ENCODE measurements around the gene JAG1.
"Not testable (repeated sequence)": the region's sequence is repeated elsewhere in the genome, so short reads cannot be mapped to it uniquely, and the experiment has no call there.

The JAG1 gene

GRCh38 chr20:10616212-10616611 is 57.6 kb downstream of the JAG1 start:
- H3K27me3 ChIP-seq (ENCODE audit: control insufficient read depth, insufficient read depth, low read length): no peaks in the 10 kb centered on the region
- H3K4me1 ChIP-seq (ENCODE audit: control insufficient read depth, insufficient read depth, low read length): peaks cover 10% of the 10 kb centered on the region
- H3K4me3 ChIP-seq (ENCODE audit: low read length): no peak overlapping the region
- H3K9me3 ChIP-seq (replicated peaks; ENCODE audit: low read length): no peaks in the 10 kb centered on the region
- H3K9ac ChIP-seq (ENCODE audit: low read depth, low read length): no peak overlapping the region
- H3K4me2 ChIP-seq (ENCODE audit: low read length): no peak overlapping the region
- no peaks in the 10 kb centered on the region for H3K36me3 ChIP-seq (ENCODE audit: insufficient read depth, low read length)

DNA sequence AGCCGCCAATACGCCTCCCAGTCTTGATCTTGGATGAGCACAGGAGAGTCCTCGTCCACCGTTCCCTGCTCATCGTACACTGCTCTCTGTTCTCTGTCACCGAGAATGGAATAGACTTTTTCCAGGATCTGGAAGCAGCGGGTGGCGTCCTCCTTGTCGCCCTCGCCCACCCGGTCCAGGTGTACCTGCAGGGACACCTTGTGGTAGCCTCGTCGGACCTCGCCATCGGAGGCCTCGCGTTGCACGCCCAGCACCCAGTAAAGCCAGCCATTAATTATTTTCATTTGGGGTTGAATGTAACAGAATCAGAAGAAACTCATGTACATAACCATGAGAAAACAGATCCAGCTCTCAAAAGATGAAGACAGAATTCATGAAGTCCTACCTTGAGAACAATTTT is 59.9 kb downstream of the JAG1 start:
- Histone ChIP-seq H3K4me3 (ENCODE audit: low read length) (no peak overlapping the region), H3K27me3 (ENCODE audit: control insufficient read depth, insufficient read depth, low read length) (no peaks in the 10 kb centered on the region), H3K9ac (ENCODE audit: low read depth, low read length) (no peak overlapping the region), H3K36me3 (ENCODE audit: insufficient read depth, low read length) (no peaks in the 10 kb centered on the region), H3K9me3 (replicated peaks; ENCODE audit: low read length) (no peaks in the 10 kb centered on the region), H3K4me1 (ENCODE audit: control insufficient read depth, insufficient read depth, low read length) (peaks cover 17% of the 10 kb centered on the region), H3K4me2 (ENCODE audit: low read length) (no peak overlapping the region)

- not testable (repeated sequence) for H3K9me3 ChIP-seq (replicated peaks; ENCODE audit: low read length); H3K27me3 ChIP-seq (ENCODE audit: control insufficient read depth, insufficient read depth, low read length); H3K36me3 ChIP-seq (ENCODE audit: insufficient read depth, low read length); H3K9ac ChIP-seq (ENCODE audit: low read depth, low read length); H3K4me2 ChIP-seq (ENCODE audit: low read length); H3K4me3 ChIP-seq (ENCODE audit: low read length)
- H3K4me1 ChIP-seq (ENCODE audit: control insufficient read depth, insufficient read depth, low read length): peaks cover 18% of the 10 kb centered on the region
These were observed 60.4 kb downstream of the JAG1 start for GRCh38 chr20:10613426-10613825.

- Histone ChIP-seq H3K9ac (ENCODE audit: low read depth, low read length) (no peak overlapping the region), H3K4me2 (ENCODE audit: low read length) (no peak overlapping the region), H3K4me1 (ENCODE audit: control insufficient read depth, insufficient read depth, low read length) (peaks cover 18% of the 10 kb centered on the region), H3K27me3 (ENCODE audit: control insufficient read depth, insufficient read depth, low read length) (no peaks in the 10 kb centered on the region), H3K9me3 (replicated peaks; ENCODE audit: low read length) (no peaks in the 10 kb centered on the region), H3K4me3 (ENCODE audit: low read length) (no peak overlapping the region), H3K36me3 (ENCODE audit: insufficient read depth, low read length) (no peaks in the 10 kb centered on the region)
These were observed 62.4 kb downstream of the JAG1 start for GRCh38 chr20:10611357-10611756.

DNA sequence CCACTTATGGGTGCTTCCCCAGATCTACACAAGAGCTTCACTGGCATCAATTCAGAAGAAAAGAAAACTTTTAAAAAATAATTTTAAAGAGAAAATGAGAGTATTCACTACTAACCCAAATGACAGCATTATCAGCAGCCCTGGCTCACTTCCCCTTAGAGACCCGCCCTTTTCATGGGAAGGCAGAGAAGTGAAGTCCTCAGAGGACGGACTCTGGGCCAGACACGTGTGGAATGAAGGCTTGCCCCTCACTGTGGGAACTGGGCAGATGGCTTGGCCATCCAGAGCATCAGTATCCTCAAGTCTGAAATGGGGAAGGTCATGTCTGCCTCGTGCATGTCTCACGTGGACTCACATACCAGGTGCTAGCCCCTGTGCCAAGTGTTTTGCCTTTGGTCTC is 63.5 kb downstream of the JAG1 start:
- Histone ChIP-seq H3K36me3 (ENCODE audit: insufficient read depth, low read length) (no peaks in the 10 kb centered on the region), H3K27me3 (ENCODE audit: control insufficient read depth, insufficient read depth, low read length) (no peaks in the 10 kb centered on the region), H3K4me2 (ENCODE audit: low read length) (peak overlapping the region; percentile 79), H3K9me3 (replicated peaks; ENCODE audit: low read length) (no peaks in the 10 kb centered on the region), H3K4me3 (ENCODE audit: low read length) (no peak overlapping the region), H3K9ac (ENCODE audit: low read depth, low read length) (peak overlapping the region; percentile 49), H3K4me1 (ENCODE audit: control insufficient read depth, insufficient read depth, low read length) (peaks cover 25% of the 10 kb centered on the region)

GRCh38 chr20:10609770-10610169 is 64.0 kb downstream of the JAG1 start:
- Histone ChIP-seq H3K27me3 (ENCODE audit: control insufficient read depth, insufficient read depth, low read length) (no peaks in the 10 kb centered on the region), H3K9ac (ENCODE audit: low read depth, low read length) (peak overlapping the region; percentile 73), H3K9me3 (replicated peaks; ENCODE audit: low read length) (no peaks in the 10 kb centered on the region), H3K4me1 (ENCODE audit: control insufficient read depth, insufficient read depth, low read length) (peaks cover 30% of the 10 kb centered on the region), H3K4me3 (ENCODE audit: low read length) (peak overlapping the region; percentile 51), H3K4me2 (ENCODE audit: low read length) (peak overlapping the region; percentile 79), H3K36me3 (ENCODE audit: insufficient read depth, low read length) (no peaks in the 10 kb centered on the region)

- Histone ChIP-seq H3K4me2 (ENCODE audit: low read length) (peak overlapping the region; percentile 79), H3K9ac (ENCODE audit: low read depth, low read length) (peak overlapping the region; percentile 73), H3K4me1 (ENCODE audit: control insufficient read depth, insufficient read depth, low read length) (peaks cover 33% of the 10 kb centered on the region)
These were observed 64.5 kb downstream of the JAG1 start for GRCh38 chr20:10609276-10609675.

DNA sequence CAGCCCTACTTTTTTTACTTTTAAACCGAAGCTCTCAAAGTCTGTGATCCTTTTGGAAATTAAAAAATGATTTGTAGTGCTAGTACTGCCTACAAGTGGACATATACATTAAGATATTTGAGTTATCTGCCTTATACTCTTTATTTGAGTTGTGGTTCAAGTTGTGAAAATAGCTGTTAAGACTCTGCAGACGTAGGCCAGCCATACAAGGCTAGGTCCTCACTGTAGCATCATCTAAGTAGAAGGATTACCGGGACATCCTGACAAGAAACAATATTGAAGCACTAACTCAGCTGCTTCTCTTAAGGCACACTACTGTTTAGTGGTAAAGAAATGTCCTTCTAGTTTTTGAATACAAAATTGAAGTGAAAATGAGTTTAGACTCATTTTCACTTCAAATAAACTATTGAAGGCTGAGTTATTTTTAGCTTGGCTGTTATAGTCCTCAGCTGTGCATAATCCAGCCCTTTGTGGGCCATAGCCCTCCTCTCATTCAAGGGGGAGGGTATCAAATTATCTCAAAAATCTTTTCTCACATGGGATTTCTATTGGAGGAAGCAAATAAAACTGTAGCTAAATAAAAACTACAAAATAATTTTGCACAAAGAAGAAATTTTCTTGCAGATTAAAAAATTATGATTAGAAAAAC is 68.1 kb downstream of the JAG1 start:
- no peaks in the 10 kb centered on the region for H3K36me3 ChIP-seq (ENCODE audit: insufficient read depth, low read length)
- peak overlapping the region; percentile 14 for H3K4me3 ChIP-seq (ENCODE audit: low read length)
- H3K27me3 ChIP-seq (ENCODE audit: control insufficient read depth, insufficient read depth, low read length): no peaks in the 10 kb centered on the region
- no peaks in the 10 kb centered on the region for H3K9me3 ChIP-seq (replicated peaks; ENCODE audit: low read length)
- peak overlapping the region; percentile 71 for H3K9ac ChIP-seq (ENCODE audit: low read depth, low read length)
- peaks cover 45% of the 10 kb centered on the region for H3K4me1 ChIP-seq (ENCODE audit: control insufficient read depth, insufficient read depth, low read length)
- no peak overlapping the region for H3K4me2 ChIP-seq (ENCODE audit: low read length)

More at GRCh38 chr20:10609276-10609675, 64.5 kb downstream of the JAG1 start:
- Histone ChIP-seq H3K27me3 (ENCODE audit: control insufficient read depth, insufficient read depth, low read length) (no peaks in the 10 kb centered on the region), H3K36me3 (ENCODE audit: insufficient read depth, low read length) (no peaks in the 10 kb centered on the region), H3K9me3 (replicated peaks; ENCODE audit: low read length) (no peaks in the 10 kb centered on the region), H3K4me3 (ENCODE audit: low read length) (peak overlapping the region; percentile 51)

- H3K9ac ChIP-seq (ENCODE audit: low read depth, low read length): peak overlapping the region; percentile 71
- H3K4me2 ChIP-seq (ENCODE audit: low read length): peak overlapping the region; percentile 82
- H3K27me3 ChIP-seq (ENCODE audit: control insufficient read depth, insufficient read depth, low read length): no peaks in the 10 kb centered on the region
- peak overlapping the region; percentile 14 for H3K4me3 ChIP-seq (ENCODE audit: low read length)
- H3K36me3 ChIP-seq (ENCODE audit: insufficient read depth, low read length): no peaks in the 10 kb centered on the region
- H3K9me3 ChIP-seq (replicated peaks; ENCODE audit: low read length): no peaks in the 10 kb centered on the region
- peaks cover 38% of the 10 kb centered on the region for H3K4me1 ChIP-seq (ENCODE audit: control insufficient read depth, insufficient read depth, low read length)
These were observed 68.8 kb downstream of the JAG1 start for GRCh38 chr20:10604865-10605440.

DNA sequence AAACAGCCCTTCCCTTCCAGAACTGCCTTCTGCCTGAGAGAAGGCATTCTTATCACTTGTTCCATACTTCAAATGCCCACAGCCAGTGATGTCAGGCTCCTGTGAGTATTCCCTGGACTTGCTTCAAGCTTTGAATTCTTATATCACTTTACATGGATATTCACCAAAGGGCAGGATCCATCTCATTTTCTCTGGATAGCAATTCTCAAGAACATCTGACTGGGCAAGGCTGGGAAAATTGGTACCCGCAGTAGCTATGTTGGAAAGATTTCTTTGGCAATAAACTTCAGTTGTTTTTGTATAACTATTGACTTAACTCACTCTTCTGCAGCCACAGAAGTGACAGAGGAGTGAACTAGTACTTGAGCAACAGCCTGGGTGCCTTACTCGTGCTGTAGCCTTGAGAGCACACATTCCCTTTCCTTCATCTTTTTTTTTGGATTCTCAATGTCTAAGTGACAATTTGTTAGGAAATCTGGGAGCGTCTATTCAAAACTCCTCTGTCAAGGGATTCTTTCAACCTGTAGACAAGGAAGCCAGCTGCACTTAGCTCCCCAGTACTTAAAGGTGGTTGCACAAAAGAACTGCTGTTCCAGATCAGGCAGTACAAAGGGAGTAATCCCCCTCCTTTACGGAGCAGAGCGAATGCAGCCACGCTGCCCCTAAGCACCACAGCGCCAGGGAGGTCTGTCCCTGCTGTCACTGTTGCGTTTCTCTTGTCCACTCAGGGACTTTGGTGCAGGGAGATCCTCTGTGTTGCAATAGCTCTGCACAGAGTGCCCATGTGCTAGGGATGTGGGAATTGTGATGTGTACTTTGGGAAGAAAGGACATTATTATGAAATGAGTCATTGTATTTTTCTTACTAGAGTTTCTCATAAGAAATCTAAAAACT is 69.6 kb downstream of the JAG1 start:
- H3K4me1 ChIP-seq (ENCODE audit: control insufficient read depth, insufficient read depth, low read length): peaks cover 31% of the 10 kb centered on the region
- no peaks in the 10 kb centered on the region for H3K36me3 ChIP-seq (ENCODE audit: insufficient read depth, low read length)
- H3K27me3 ChIP-seq (ENCODE audit: control insufficient read depth, insufficient read depth, low read length): no peaks in the 10 kb centered on the region
- peak overlapping the region; percentile 80 for H3K9ac ChIP-seq (ENCODE audit: low read depth, low read length)
- peak overlapping the region; percentile 58 for H3K4me3 ChIP-seq (ENCODE audit: low read length)
- H3K4me2 ChIP-seq (ENCODE audit: low read length): peak overlapping the region; percentile 82
- no peaks in the 10 kb centered on the region for H3K9me3 ChIP-seq (replicated peaks; ENCODE audit: low read length)

- Histone ChIP-seq H3K4me2 (ENCODE audit: low read length) (peak overlapping the region; percentile 82), H3K36me3 (ENCODE audit: insufficient read depth, low read length) (no peaks in the 10 kb centered on the region), H3K4me3 (ENCODE audit: low read length) (no peak overlapping the region), H3K9ac (ENCODE audit: low read depth, low read length) (peak overlapping the region; percentile 80), H3K4me1 (ENCODE audit: control insufficient read depth, insufficient read depth, low read length) (peaks cover 34% of the 10 kb centered on the region), H3K27me3 (ENCODE audit: control insufficient read depth, insufficient read depth, low read length) (no peaks in the 10 kb centered on the region), H3K9me3 (replicated peaks; ENCODE audit: low read length) (no peaks in the 10 kb centered on the region)
These were observed 70.4 kb downstream of the JAG1 start for GRCh38 chr20:10603378-10603777.

All from skeletal muscle satellite cell (primary cell).